Islet of Langerhans (tissue), 1 donor: Measurements from ENCODE around the gene NPTX1.

Experiments
- FAIRE-seq: peaks from one replicate; lab custom pipeline; 2011; peaks lifted over from hg19 to GRCh38; lab: Jason Lieb, UNC

NPTX1 gene

GRCh38 chr17:80458016-80458415 lies 18.4 kb downstream of the NPTX1 start:
- FAIRE-seq = no peak

- FAIRE-seq = no peak
These were observed 19.1 kb downstream of the NPTX1 start for GRCh38 chr17:80457236-80457856.

GRCh38 chr17:80456465-80457235 lies 19.8 kb downstream of the NPTX1 start:
- no peak for FAIRE-seq

- no peak for FAIRE-seq
These were observed 20.6 kb downstream of the NPTX1 start for GRCh38 chr17:80455784-80456183.

GRCh38 chr17:80455336-80455710 lies 21.1 kb downstream of the NPTX1 start:
- no peak for FAIRE-seq

GRCh38 chr17:80454557-80455335 lies 21.7 kb downstream of the NPTX1 start:
- no peak for FAIRE-seq

GRCh38 chr17:80453998-80454556 lies 22.3 kb downstream of the NPTX1 start:
- FAIRE-seq = no peak

- no peak for FAIRE-seq
These were observed 23.0 kb downstream of the NPTX1 start for GRCh38 chr17:80453126-80453997.

- no peak for FAIRE-seq
These were observed 24.1 kb downstream of the NPTX1 start for GRCh38 chr17:80452173-80452915.

- no peak for FAIRE-seq
These were observed 25.2 kb downstream of the NPTX1 start for GRCh38 chr17:80451104-80451775.

- no peak for FAIRE-seq
These were observed 26.4 kb downstream of the NPTX1 start for GRCh38 chr17:80449930-80450576.

- FAIRE-seq = no peak
These were observed 27.0 kb downstream of the NPTX1 start for GRCh38 chr17:80449194-80449929.

GRCh38 chr17:80447790-80448189 lies 28.6 kb downstream of the NPTX1 start:
- FAIRE-seq = no peak

- no peak for FAIRE-seq
These were observed 29.6 kb downstream of the NPTX1 start for GRCh38 chr17:80446645-80447405.

- FAIRE-seq = no peak
These were observed 30.7 kb downstream of the NPTX1 start for GRCh38 chr17:80445726-80446110.

GRCh38 chr17:80445007-80445725 lies 31.2 kb downstream of the NPTX1 start:
- FAIRE-seq = no peak

- no peak for FAIRE-seq
These were observed 31.8 kb downstream of the NPTX1 start for GRCh38 chr17:80444644-80444979.
